Mucosa of descending colon (tissue), 3 donors: ENCODE data around the gene SIAH1. TPM values are rescaled to one million over a fixed set of nuclear protein-coding genes. Genes with fewer than 3 reads are reported as not detected.

Experiments used
- ATAC-seq: fragments of 200-7000 bp; cut with Tn5 transposase; one replicate; pipeline ENCODE4 v1.9.1; 2020; ENCODE audit warnings: mild to moderate bottlenecking, moderate library complexity
- DNase-seq, 3 donors: peaks; one replicate each; pipeline ENCODE4 v3.0.0-alpha.2; 2020
- H3K36me3 ChIP-seq: fragments of 200-600 bp; one replicate; pipeline ENCODE4 v1.8.0; 2021; ENCODE audit warnings: low read depth, mild to moderate bottlenecking
- H3K4me1 ChIP-seq: fragments of 200-600 bp; one replicate; pipeline ENCODE4 v1.8.0; 2021; ENCODE audit warnings: low read depth, mild to moderate bottlenecking
- H3K4me3 ChIP-seq: fragments of 200-600 bp; one replicate; pipeline ENCODE4 v1.8.0; 2021; ENCODE audit warnings: mild to moderate bottlenecking
- H3K9me3 ChIP-seq: fragments of 200-600 bp; one replicate; pipeline ENCODE4 v1.8.0; 2021; ENCODE audit warnings: mild to moderate bottlenecking
- intact Hi-C, 2 donors: fragments of 100-400 bp; cut with DNase I in 1 of 2; cut with micrococcal nuclease in 1 of 2; formaldehyde crosslinking; loops; one replicate each; pipeline versions ENCODE4 v1.11.0 to v1.11.1; 2022; cut with DNase I, micrococcal nuclease
- long read RNA-seq, 2 donors: library from polyadenylated mRNA; unstranded; transcript quantifications; one replicate each; pipeline ENCODE4 v2.0.0, GENCODE V29; 2019 to 2021
- total RNA-seq, 3 donors: library from RNA; stranded (reverse); fragmentation: NEBNext Ultra II Directional in 2 of 3; extraction: Animal tissue kit (Norgen Biotek cat#: 25700) in 2 of 3; gene quantifications; one replicate each; pipeline versions ENCODE4 v1.2.1 to v1.2.4, GENCODE V29; 2021 to 2023
- TF ChIP-seq, protein P1 (sequence below): fragments of 200-600 bp; IDR thresholded peaks from one replicate; pipeline ENCODE4 v1.8.0; 2022; ENCODE audit warnings: antibody characterized with exemption, mild to moderate bottlenecking
- donor health status: DM: no; HTN: no; CAD: no; lungs with moderate emphysema.
- donor health status: DM: no; HTN: no; CAD: no.
- donor health status: DM: no; HTN: yes; CAD: no.

The SIAH1 gene, protein sequence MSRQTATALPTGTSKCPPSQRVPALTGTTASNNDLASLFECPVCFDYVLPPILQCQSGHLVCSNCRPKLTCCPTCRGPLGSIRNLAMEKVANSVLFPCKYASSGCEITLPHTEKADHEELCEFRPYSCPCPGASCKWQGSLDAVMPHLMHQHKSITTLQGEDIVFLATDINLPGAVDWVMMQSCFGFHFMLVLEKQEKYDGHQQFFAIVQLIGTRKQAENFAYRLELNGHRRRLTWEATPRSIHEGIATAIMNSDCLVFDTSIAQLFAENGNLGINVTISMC
- 10 to 100 TPM; 26.8 to 36.2 (median 27.1) TPM for total RNA-seq
- long read RNA-seq, donor 1, transcript SIAH1-203 (2 exons, 2,147 nt), result major isoform, 43 of 49 reads
- long read RNA-seq, donor 1, partial matches to known transcripts, result 0 of 49 reads
- long read RNA-seq, donor 1, other reads (novel, unspliced or antisense), result 4 of 49 reads
- long read RNA-seq, donor 2, transcript SIAH1-203 (2 exons, 2,147 nt), result major isoform, 8 of 32 reads
- long read RNA-seq, donor 2, partial matches to known transcripts, result 0 of 32 reads
- long read RNA-seq, donor 2, other reads (novel, unspliced or antisense), result 24 of 32 reads

DNA sequence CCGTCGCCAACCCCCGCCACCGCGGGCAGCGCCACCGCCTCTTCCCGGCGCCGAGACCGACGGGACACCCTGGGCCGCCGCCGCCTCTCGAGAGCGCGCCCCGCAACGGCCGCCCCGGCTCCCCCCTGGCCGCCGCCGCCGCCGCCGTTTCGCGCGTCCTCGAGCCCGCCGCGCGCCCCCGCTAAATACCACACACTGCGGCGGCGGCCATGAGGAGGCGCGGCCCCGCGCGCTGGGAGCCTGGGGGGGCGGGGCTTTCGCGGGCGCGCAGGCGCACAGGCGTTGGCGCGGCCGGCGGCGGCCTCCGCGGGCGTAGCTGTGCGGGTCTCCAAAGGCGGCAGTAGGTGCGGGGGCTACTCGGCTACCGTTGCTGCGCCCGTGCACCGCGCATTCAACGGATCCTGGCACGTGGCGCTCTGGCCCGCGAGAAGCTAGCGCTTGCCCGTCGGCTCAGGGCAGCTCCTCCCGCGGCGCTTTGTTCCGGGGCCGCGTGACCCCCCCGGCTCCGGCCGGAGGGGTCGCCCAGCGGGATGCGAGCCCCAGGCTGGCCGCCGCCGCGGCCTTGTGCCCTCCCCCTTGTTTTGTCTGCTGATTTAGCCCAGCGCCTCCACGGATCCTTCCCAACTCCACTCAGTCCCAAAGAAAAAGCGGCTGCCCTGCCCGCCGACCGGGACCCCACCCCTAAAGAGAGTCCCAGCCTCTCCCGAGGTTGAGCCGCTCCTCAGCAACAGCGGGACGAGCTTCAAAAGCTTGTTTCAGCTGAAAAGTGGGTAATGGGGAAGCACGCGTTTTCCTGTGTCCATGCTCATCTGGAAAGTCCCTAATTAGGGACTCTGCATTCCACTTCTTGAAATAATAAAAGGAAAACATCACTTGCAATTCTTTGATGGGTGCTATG lies at the start of gene SIAH1:
SIAH1 (minus strand) TSS at position 161 of the 898 bp plus-strand sequence. CDS start 22,985 bp downstream, outside the sequence.
- Histone ChIP-seq H3K4me1 (peaks cover 20% of the 10 kb centered on the region), H3K4me3 (peak within 1 kb of the TSS; percentile 90), H3K36me3 (no peaks in the 10 kb centered on the region), H3K9me3 (no peaks in the 10 kb centered on the region)
- DNase-seq, result peak; percentile 89 to 94 (median 91)
- TF ChIP-seq, protein P1, sequence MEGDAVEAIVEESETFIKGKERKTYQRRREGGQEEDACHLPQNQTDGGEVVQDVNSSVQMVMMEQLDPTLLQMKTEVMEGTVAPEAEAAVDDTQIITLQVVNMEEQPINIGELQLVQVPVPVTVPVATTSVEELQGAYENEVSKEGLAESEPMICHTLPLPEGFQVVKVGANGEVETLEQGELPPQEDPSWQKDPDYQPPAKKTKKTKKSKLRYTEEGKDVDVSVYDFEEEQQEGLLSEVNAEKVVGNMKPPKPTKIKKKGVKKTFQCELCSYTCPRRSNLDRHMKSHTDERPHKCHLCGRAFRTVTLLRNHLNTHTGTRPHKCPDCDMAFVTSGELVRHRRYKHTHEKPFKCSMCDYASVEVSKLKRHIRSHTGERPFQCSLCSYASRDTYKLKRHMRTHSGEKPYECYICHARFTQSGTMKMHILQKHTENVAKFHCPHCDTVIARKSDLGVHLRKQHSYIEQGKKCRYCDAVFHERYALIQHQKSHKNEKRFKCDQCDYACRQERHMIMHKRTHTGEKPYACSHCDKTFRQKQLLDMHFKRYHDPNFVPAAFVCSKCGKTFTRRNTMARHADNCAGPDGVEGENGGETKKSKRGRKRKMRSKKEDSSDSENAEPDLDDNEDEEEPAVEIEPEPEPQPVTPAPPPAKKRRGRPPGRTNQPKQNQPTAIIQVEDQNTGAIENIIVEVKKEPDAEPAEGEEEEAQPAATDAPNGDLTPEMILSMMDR, result no peak
- peak; percentile 94 for ATAC-seq
- intact Hi-C loops, result no loop called here

DNA sequence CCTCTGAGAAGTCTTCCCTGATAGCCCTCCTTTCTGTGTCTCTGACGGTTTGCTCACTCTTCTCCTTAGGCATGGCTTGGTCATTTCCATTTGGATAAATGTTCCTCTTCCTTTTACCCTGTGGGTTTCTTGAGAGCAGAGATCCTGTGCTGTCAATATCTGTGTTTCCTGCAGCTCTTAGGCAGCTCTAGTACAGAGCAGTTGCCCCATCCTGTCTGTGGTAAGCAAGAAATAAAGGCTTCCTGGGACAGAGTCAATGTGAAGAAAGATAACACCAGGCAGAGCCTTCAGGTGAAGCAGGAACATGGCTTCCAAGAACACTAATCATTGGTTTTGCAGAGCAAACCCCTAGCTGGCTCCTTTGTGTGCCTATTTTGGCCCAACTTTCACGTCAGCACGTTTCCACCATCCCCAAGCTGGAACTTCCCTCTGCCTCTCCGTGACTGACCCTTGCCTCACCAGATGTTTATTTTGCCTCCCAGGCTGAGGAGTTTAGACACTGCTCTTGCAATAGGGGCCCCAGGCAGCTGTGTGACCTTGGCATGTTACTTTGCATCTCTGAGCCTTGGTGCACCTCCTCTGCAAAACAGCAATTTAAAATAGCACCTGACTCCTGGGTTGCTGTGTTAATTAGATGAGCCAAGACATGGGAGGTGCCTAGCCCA lies 49.6 kb upstream of the SIAH1 start:
- TF ChIP-seq, protein P1, result no peak
- Histone ChIP-seq H3K4me1 (peaks cover 2% of the 10 kb centered on the region), H3K4me3 (no peak overlapping the region), H3K36me3 (no peaks in the 10 kb centered on the region), H3K9me3 (no peaks in the 10 kb centered on the region)
- DNase-seq (no peak), ATAC-seq (peak; percentile 37)
- intact Hi-C loops, result no loop called here

DNA sequence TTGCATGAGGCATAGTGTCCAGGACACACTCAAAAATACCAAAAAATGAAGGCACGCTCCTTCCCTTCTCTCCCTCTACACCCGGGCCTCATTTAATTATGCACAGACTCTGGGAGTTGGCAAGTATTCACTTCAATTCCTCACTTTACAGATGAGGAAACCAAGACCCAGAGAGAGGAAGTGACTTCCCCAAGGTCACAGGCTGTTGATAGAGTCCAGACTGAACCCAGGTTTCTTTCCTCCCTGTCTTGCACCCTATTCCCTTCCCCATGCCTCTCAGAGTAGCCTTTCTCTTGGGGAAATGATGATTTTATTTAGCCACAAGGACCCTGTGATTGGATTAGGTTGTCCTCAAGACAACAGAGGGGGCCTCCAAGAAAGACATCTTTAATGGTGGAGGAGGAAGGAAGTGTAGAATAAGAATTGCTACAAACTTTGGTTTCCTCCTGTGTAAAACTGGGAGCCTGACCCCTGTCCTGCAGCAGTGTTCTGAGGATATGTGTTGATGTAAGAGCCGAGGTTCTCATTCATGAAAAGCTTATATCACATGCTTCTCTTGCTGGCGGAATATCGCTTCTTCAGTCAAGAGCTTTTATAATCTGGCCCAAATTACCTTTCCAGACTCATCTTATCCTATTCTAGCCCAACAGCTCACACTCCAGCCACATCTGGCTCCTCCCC lies 48.8 kb upstream of the SIAH1 start:
- TF ChIP-seq, protein P1, result no peak
- no peaks in the 10 kb centered on the region for H3K9me3 ChIP-seq
- ATAC-seq (no peak), DNase-seq (no peak)
- intact Hi-C loops, result no loop called here
- H3K4me3 ChIP-seq, result no peak overlapping the region
- H3K4me1 ChIP-seq, result peaks cover 2% of the 10 kb centered on the region
- no peaks in the 10 kb centered on the region for H3K36me3 ChIP-seq

DNA sequence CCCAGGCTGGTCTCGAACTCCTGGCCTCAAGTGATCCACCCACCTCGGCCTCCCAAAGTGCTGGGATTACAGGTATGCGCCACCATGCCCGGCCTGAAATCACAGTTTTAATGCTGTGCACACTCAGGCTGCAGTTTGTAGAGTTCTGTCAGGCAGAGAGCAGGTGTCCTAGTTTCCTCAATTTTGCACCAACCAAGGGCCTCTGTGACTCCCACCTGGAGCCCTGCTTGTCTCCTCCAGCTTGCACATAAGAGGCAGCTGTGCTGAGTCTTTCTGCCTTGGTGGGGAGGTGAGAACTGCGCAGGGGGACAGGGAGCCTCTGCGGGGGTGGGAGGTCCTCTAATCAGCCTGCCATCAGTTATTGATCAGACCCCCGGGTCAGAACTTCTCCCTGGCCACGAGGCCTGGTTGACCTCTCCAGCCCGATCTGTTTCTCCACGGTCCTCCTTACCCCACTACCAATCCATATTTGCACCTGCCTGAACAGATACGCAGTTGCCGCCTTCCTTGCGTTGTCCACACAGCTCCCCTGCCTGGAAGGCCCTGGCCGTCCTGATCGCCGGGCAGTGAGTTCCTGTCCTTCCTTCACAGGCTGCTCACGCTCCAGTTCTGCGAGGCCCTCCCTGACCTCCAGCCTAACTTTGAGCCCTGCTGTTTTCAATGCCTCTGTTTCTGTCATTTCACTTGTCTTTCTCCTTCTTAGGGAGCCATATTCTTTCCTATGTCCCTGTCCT lies 48.1 kb upstream of the SIAH1 start:
- Histone ChIP-seq H3K36me3 (no peaks in the 10 kb centered on the region), H3K4me1 (peaks cover 2% of the 10 kb centered on the region), H3K9me3 (no peaks in the 10 kb centered on the region), H3K4me3 (no peak overlapping the region)
- TF ChIP-seq, protein P1, result no peak
- intact Hi-C loops, result no loop called here
- ATAC-seq (no peak), DNase-seq (no peak)
